Measurements from ENCODE around the gene GNPDA2.
A peak's percentile ranks its signal among the peaks of the same experiment; 100 is the strongest.
"Not testable (repeated sequence)": the region's sequence is repeated elsewhere in the genome, so short reads cannot be mapped to it uniquely, and the experiment has no call there.

The GNPDA2 gene

GRCh38 chr4:44726038-44726871 lies at the start of gene GNPDA2:
Gene GNPDA2, minus strand, starts transcription at chr4:44726556. Its CDS starts 4,349 bp downstream, at chr4:44722207.
- DNase-seq, result peak; percentile 85 to 87

GRCh38 chr4:44772340-44772739 lies 46.0 kb upstream of the GNPDA2 start:
- no peak for DNase-seq

- DNase-seq, result no peak
Measured at GRCh38 chr4:44771789-44772188, 45.4 kb upstream of the GNPDA2 start.

GRCh38 chr4:44766453-44766852 lies 40.1 kb upstream of the GNPDA2 start:
- DNase-seq, result no peak

- DNase-seq, result no peak
Measured at GRCh38 chr4:44765116-44765515, 38.8 kb upstream of the GNPDA2 start.

- DNase-seq, result no peak
Measured at GRCh38 chr4:44761306-44761705, 35.0 kb upstream of the GNPDA2 start.

GRCh38 chr4:44760142-44760898 lies 34.0 kb upstream of the GNPDA2 start:
- DNase-seq, result no peak

GRCh38 chr4:44756559-44756958 lies 30.2 kb upstream of the GNPDA2 start:
- DNase-seq, result no peak

- DNase-seq, result no peak
Measured at GRCh38 chr4:44740201-44740600, 13.8 kb upstream of the GNPDA2 start.

- no peak for DNase-seq
Measured at GRCh38 chr4:44738615-44739014, 12.3 kb upstream of the GNPDA2 start.

- DNase-seq, result no peak
Measured at GRCh38 chr4:44736900-44737299, 10.5 kb upstream of the GNPDA2 start.

GRCh38 chr4:44728694-44729093 lies 2.3 kb upstream of the GNPDA2 start:
- not testable (repeated sequence) for DNase-seq

- no peak for DNase-seq
Measured at GRCh38 chr4:44727471-44727870, 1.1 kb upstream of the GNPDA2 start.

- no peak for DNase-seq
Measured at GRCh38 chr4:44725726-44726037, 674 bp downstream of the GNPDA2 start.

- DNase-seq, result no peak
Measured at GRCh38 chr4:44725166-44725565, 1.2 kb downstream of the GNPDA2 start.

- no peak for DNase-seq
Measured at GRCh38 chr4:44722001-44722400, 4.4 kb downstream of the GNPDA2 start.

GRCh38 chr4:44720371-44720770 lies 6.0 kb downstream of the GNPDA2 start:
- DNase-seq, result no peak

- DNase-seq, result no peak
Measured at GRCh38 chr4:44716597-44716996, 9.8 kb downstream of the GNPDA2 start.

GRCh38 chr4:44713125-44713524 lies 13.2 kb downstream of the GNPDA2 start:
- DNase-seq, result no peak

- DNase-seq, result no peak
Measured at GRCh38 chr4:44704673-44705072, 21.7 kb downstream of the GNPDA2 start.

GRCh38 chr4:44701037-44701436 lies 25.3 kb downstream of the GNPDA2 start:
- DNase-seq, result no peak

GRCh38 chr4:44700427-44700826 lies 25.9 kb downstream of the GNPDA2 start:
- DNase-seq, result no peak

GRCh38 chr4:44684648-44685047 lies 41.7 kb downstream of the GNPDA2 start:
- no peak for DNase-seq

GRCh38 chr4:44679060-44679459 lies 47.3 kb downstream of the GNPDA2 start:
- no peak for DNase-seq
